Adrenal gland (tissue), 5 donors: ENCODE results near the gene PRKAR1A.

Experiments
- CTCF ChIP-seq, 6 experiments: fragments of 450-650 bp in 4 of 6; fragments of 200-600 bp in 2 of 6; sonication (generic) in 1 of 6; IDR thresholded peaks; 1 replicate in 5 of 6; 2 replicates in 1 of 6; pipeline versions ENCODE4 v1.5.1 to v1.8.0; 2016 to 2021; ENCODE audit warnings: antibody characterized with exemption in 6 of 6, mild to moderate bottlenecking in 2 of 6, moderate library complexity in 1 of 6
- POLR2A ChIP-seq, 2 donors: fragments of 450-650 bp; IDR thresholded peaks; one replicate each; pipeline ENCODE4 v1.6.1; 2017; ENCODE audit warnings: antibody characterized with exemption in 2 of 2, mild to moderate bottlenecking in 2 of 2, moderate library complexity in 1 of 2
- donor health status: DM: no; HTN: no; CAD: no.

GRCh38 chr17:68580236-68580770, 68.1 kb downstream of the PRKAR1A start:
- no peak for TF ChIP-seq POLR2A (IDR thresholded peaks at IDR 0.05)
- no peak for TF ChIP-seq CTCF (IDR thresholded peaks at IDR 0.05)
